Hair follicle dermal papilla cell (primary cell): ENCODE results near the gene DCXR. TPM values are rescaled to one million over a fixed set of nuclear protein-coding genes. Genes with fewer than 3 reads are reported as not detected.

Source experiments
- total RNA-seq: library from RNA; depleted of rRNA; stranded (reverse); fragments of >200 nt; gene quantifications from 2 replicates; pipeline ENCODE4 v1.2.3, GENCODE V29; 2012

Gene DCXR
- 29.9 and 35.8 TPM in 2 replicates for total RNA-seq

DNA sequence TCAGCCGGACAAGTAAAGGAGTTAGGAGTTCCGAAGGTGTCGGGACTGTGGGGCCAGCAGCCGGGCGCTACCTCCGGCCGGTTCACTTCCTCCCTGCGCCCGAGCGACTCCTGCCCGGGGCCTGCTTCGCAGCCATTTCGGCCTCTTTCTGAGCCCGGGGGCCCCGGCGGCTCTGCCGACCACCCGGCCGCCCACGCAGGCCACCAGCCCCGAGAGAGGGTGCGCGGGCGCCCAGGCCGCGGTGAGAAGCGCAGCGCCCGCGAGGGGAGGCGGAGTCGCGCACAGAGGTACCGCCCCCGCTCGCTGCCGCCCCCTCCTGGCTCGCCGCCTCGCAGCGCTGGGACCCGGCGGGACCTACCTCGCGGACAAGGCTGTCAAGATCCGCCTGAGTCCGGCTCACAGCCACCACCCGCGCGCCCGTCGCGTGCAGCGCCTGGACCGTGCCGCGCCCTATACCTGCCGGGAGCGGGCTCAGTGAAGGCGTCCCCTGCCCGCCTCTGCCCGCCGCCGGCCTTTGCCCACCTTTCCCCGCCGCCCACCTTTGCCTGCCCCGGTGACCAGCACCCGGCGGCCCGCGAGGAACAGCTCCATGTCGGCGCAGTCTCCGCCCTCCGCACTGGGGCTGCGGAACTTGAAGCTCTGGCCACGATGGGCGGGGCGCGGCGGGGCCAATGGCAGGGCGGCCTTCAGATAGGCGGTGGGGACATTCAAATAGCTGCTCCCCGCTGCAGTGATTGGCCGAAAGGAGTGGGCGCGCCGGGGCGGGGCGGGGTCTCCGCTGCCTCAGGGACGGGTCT lies at the start of gene DCXR:
TSS of gene DCXR (minus strand) at position 606 of the 797 bp plus-strand sequence. CDS start at position 591, 15 bp downstream.

DNA sequence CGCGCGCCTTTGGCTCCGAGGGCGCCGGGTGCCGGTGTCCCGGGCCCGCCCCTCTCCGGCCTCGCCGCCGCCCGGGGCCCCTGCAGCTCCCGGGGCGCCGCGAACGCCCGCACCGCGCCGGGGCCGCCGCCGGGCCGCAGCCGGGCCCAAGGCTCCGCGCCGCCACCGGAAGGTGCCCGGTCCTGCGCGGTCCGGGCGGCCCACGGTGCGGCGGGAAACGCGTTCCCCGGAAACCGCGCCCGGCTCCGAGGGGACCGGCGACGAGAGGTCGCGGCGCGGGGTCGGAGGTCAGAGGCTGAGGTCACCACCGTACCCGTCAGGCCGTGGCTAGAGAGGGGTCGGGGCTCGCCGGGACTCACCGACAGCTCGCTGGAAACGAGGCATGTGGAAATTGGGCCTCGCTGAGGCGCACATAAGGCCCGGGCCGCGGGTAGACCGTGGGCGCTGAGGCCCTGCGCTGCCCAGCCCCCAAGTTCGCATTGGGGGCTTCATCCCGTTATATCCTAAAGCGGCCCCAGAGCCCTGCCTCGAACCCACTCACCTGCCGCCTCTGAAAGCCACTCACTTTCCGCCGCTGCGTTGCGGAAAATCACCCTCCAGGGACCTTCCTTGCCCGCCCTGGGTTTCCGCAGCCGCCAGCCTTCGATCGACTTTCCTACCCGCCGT lies 28.3 kb upstream of the DCXR start, which contains the start of gene DUS1L:
TSS of gene DUS1L (minus strand) at position 167 of the 666 bp plus-strand sequence. CDS start 745 bp downstream, outside the sequence.

GRCh38 chr17:82051776-82052637 lies 14.5 kb upstream of the DCXR start, which contains the start of the genes GPS1 and RFNG:
Gene GPS1 (plus strand): TSS chr17:82051898. CDS start chr17:82051932, 34 bp downstream.
Gene RFNG (minus strand): TSS chr17:82051811. CDS start chr17:82051766, 45 bp downstream.

DNA sequence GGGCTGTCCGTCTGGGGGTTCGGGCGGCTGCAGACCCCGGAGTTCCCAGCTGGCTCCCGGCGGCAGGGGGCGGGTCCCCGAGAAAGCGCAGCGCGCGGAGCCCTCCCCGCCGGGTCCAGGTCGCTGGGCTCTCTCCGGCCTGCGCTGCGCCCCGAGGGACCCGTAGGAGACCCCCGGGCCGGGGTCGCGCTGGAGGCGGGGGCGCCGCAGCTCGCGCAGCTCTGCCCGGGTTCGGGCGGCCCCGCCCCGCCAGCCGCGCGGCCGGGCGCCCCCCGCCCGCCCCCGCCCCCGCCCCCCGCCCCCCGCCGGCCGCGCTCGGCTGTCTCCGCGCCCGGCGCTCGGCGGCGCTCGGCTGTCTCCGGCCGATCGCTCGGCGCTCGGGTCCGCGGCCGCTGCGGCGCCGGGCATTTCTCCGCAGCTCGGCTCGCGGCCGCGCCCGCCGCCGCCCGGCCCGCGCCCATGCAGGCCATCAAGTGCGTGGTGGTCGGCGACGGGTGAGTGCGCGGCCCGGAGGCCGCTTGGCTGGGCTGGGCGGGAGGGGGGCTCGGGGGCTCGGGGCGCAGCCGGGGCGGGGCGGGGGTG lies 6.1 kb downstream of the DCXR start, which contains the start of gene RAC3:
TSS of gene RAC3 (plus strand) at position 376 of the 582 bp plus-strand sequence. CDS start at position 460, 84 bp downstream.

DNA sequence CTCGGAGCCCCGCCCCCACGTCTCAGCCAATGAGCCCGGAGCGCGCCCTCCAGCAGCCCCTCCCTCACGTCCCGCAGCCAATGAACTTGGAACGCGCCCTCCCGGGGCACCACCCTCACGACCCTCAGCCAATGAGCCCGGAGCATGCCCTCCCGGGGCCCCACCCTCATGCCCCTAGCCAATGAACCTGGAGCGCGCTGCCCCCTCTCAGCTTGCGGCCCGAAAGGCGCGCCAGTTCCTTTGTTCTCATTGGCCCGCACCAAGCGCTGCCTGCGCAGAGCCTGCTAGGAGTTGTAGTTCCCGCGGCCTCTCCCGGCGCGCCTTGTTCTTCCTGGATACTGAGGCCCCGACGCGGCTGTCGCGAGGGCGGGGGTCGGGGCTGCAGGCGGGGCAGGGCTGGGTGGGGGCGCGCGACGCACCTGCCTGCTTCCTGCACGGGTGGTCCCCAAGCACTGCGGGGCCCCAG lies 14.5 kb downstream of the DCXR start, which contains the start of gene LRRC45:
TSS of gene LRRC45 (plus strand) at position 325 of the 466 bp plus-strand sequence. CDS start 339 bp downstream, outside the sequence.

DNA sequence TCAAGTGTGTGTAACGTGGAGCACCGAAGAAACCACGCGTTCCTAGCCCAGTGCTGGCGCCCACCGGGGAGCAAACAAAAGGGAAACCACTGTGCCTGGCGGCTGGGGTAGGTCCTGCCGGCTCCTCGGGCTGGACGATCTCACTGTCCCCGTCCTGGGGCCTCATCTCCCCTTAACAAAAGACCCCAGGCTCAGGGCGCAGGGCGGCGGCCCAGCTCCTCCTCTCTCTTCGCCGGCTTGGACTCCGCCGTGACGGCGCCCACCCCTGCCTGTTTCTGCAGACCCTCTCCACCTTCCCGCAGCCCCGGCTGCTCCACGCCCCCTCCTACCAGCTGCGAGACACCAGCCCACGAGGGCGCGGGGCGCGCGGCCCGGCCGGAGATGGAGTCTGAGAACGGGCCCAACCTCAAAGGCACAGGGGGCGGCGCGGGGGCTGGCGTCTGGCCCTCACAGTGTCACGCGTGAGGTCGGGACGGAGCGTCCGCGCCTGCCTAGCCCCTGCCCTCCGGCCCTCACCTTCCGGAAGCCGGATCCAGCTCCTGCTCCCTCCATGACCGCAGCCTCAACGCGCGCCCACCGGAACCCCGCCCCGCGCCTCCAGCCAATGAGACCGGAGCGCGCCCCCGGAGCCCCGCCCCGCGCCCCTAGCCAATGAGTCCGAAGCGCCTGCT lies 15.1 kb downstream of the DCXR start, which contains the start of gene CENPX:
TSS of gene CENPX (minus strand) at position 569 of the 671 bp plus-strand sequence. CDS start at position 552, 17 bp downstream.

Other genes starting within 250 kb of the DCXR start
- not detected in 2 replicates for gene GCGR, start 233.5 kb downstream of the DCXR start, total RNA-seq
- gene MCRIP1, start 204.4 kb downstream of the DCXR start, total RNA-seq, result 88.6 and 90.3 TPM in 2 replicates
- gene PPP1R27, start 202.6 kb downstream of the DCXR start, total RNA-seq, result not detected in 2 replicates
- gene P4HB, start 177.2 kb downstream of the DCXR start, total RNA-seq, result 1,150 and 1,536 TPM in 2 replicates
- gene ARHGDIA, start 166.4 kb downstream of the DCXR start, total RNA-seq, result 181 and 187 TPM in 2 replicates
- 54.5 and 57.2 TPM in 2 replicates for gene ALYREF, start 146.1 kb downstream of the DCXR start, total RNA-seq
- gene ANAPC11, start 146.0 kb downstream of the DCXR start, total RNA-seq, result 67.8 and 93.4 TPM in 2 replicates
- gene NPB, start 135.5 kb downstream of the DCXR start, total RNA-seq, result 0.49 and 1.3 TPM in 2 replicates
- gene PCYT2, start 126.3 kb downstream of the DCXR start, total RNA-seq, result 75.6 and 91.4 TPM in 2 replicates
- gene SIRT7, start 119.5 kb downstream of the DCXR start, total RNA-seq, result 17.5 and 27.3 TPM in 2 replicates
- 27.2 and 33.3 TPM in 2 replicates for gene MAFG, start 110.0 kb downstream of the DCXR start, total RNA-seq
- 130 and 146 TPM in 2 replicates for gene PYCR1, start 100.4 kb downstream of the DCXR start, total RNA-seq
- not detected in 2 replicates for gene MYADML2, start 90.5 kb downstream of the DCXR start, total RNA-seq
- not detected in 2 replicates for gene NOTUM, start 76.5 kb downstream of the DCXR start, total RNA-seq
- gene ASPSCR1, start 60.1 kb downstream of the DCXR start, total RNA-seq, result 32.3 and 33.8 TPM in 2 replicates
- gene CENPX, start 14.8 kb downstream of the DCXR start, total RNA-seq, result 13.5 and 14.9 TPM in 2 replicates
- gene LRRC45, start 14.4 kb downstream of the DCXR start, total RNA-seq, result 9.2 and 10.4 TPM in 2 replicates
- 5.0 and 5.5 TPM in 2 replicates for gene RAC3, start 6.0 kb downstream of the DCXR start, total RNA-seq
- 56.5 and 59.9 TPM in 2 replicates for gene RFNG, start 14.1 kb upstream of the DCXR start, total RNA-seq
- 95.2 and 105 TPM in 2 replicates for gene GPS1, start 14.2 kb upstream of the DCXR start, total RNA-seq
- 50.3 and 53.1 TPM in 2 replicates for gene DUS1L, start 28.1 kb upstream of the DCXR start, total RNA-seq
- gene FASN, start 60.5 kb upstream of the DCXR start, total RNA-seq, result 227 and 302 TPM in 2 replicates
- gene CCDC57, start 175.1 kb upstream of the DCXR start, total RNA-seq, result 21.1 and 30.3 TPM in 2 replicates
- 191 and 226 TPM in 2 replicates for gene SLC16A3, start 191.3 kb upstream of the DCXR start, total RNA-seq
- 58.8 and 66.0 TPM in 2 replicates for gene CSNK1D, start 236.0 kb upstream of the DCXR start, total RNA-seq